Raji (cell line): ENCODE results near the gene GPC1.

Experiments used
- POLR2A ChIP-seq: IDR thresholded peaks from 2 replicates; pipeline ENCODE4 v1.6.1; 2011; ENCODE audit warnings: low read depth, low read length, control low read depth; ENCODE audit not compliant: insufficient read depth

Gene GPC1

DNA sequence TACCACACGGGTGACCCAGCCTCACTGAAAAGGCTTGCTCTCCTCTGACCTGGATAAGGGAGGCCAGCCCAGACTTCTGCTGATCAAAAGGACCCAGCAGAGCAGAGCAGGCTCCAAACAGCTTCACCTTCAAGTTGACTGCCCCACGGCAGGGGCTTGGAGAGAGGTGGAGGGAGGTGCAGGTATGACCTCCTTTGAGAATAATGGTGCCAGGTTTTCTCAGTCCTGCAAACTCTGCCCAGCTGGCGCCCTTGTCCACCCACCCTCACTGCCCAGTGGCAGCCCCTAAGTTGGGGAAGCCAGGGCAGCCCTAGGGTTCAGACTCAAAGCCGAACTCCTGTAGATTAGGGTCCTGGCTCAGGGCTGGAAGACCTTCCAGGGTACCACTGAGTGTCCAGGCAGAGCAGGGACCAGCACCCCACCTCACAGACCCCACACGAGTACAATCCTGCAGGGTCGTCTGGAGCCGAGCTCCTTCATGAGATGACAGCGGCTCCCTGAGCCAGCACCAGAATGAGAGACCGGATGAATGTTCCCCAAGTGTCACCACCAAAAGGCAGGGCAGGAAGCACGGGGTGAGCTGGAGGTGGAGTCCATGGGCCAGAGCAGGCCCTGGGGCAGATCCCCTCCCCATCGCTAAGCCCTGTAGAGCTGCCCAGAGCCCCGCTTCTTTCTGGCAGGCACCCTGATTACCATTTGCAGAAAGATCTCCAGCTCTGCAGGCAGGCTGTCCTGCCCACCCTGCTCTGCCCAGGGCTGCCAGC, 3.6 kb upstream of the GPC1 start:
- no peak for TF ChIP-seq POLR2A

DNA sequence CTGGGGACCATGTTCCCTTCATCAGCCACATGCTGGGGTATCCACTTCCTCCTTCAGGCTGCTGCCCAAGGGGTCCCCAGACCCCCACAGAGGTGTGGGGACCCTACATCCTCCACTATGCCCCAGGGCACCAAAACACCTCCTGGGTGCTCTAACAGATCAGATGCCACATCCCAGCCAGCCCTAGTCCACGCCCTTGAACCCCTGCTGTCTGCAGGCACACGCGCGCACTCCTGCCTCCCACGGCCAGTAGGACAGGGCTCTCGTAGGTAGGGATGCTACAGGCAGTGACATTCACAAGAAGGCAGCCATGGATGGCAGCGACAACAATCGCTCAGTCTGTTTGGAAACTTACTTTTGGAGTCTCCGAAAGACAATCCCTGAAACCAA, 3.0 kb upstream of the GPC1 start:
- no peak for TF ChIP-seq POLR2A

DNA sequence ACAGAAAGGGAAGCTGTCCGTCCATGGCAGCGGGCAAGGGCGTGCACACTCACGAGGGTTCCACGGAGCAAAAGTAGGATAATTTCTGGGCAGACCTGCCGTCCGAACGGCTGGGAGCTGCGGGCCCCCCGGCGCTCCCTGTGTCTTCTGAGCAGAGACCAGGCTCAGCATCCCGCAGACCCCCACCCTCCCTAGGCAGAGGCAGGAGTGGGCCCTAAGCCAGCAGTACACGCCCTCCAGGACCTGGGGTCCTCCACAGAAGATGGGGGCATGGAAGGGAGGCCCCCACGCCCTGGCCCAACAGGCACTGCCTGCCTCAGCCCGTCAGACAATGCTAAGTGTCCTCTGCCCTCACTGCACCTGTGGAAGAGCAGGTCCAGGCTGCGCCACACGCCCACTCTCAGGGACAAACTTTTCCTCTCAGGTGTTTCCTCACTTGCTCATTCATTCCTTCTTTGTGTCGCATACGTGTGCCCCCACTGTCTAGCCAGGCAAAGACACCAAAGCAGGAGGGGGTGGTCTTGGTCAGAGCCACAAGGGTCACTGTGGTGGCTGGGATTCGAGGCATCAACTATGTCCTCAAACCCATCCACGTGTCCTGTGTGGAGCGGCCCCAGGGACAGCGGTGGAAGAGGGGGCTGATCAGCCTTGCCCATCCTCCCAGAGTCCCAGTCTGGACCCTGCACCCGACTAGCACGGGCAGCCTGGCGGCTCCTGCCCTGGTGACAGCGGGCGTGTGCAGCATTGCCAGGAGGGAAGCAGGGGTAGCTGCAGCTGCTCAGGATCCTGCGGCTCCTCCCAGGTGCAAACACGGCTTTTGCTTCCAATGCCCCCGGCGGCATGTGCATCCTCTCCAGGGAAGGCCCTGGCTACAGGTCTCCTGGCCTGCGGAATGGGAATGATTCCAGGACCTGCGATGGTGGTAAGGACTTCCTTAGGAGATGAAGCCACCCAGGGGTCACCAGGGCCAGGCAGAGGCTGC, 2.4 kb upstream of the GPC1 start:
- TF ChIP-seq POLR2A: 0 out of 2 replicates have a peak, but pooled peaks have one; percentile 5

DNA sequence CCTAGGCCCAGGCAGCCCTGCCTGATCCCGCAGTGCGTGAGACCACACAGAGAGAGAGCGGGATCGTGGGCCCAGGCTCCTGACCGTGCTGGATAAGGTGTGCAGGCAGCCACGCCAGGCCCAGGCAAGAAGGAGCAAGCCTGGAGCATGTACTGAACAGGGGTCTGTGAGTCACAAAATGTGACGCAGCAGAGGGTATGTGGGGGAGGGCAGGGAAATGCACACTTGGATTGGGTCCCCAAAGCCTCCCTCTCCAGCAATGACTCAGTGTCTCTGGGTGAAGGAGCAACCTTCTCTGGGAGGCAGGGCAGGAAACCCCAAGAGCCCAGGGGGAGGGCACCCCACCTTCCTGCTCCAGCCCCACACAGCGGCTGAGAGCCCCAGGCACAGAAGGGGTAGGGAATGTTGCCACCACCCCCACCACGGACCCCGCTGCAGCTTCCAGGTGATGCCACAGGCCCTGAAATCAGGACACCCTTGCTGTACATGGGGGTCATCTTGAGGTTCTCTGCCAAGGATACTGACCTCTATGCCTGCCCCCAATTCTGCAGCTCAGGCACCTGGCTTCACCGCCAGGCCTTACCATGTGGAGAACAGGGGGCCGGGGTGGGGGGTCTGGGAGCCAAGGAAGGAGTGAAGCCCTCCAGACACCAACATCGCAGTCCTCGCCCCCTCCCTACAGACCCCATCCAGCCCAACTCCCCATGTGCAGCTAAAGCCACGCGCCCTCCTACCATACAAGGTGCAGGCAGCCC, 1.3 kb upstream of the GPC1 start:
- TF ChIP-seq POLR2A: no peak

DNA sequence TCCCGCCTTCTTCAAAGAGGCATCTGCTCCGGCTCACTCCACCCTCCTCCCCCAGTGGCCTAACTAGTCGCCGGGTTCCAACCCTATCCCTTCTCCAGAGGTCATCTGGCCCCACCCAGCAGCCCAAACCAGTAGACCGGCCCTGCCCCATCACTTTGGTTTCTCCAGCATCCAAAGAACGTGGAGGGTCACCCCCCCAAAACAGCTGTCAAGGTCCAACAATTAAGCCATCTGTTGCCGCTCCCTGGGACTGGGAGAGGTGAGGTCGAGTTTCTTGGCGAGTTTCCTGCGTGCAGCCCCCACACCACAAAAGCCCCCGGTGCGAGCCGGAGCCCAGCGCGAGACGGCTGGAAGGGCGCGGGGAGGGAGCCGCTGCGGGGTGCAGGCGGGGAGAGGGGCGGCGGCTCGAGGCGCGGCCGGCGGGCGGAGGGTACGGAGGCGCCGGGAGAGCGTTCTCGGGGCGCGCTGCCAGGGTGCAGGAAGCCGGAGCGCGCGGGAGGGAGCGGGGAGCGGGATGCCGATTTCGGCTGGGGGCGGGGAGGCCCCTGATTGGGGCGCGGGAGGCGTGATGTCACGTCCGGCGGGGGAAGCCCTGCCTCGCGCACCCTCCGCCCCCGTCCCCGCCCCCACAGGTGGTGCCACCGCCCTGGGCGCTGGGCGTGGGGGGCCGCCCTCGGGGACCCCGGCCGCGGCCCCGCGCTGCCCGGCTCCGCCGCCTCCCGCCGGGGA, 571 bp upstream of the GPC1 start:
- TF ChIP-seq POLR2A: peak; percentile 34; the same call in 1 of the 2 replicates

DNA sequence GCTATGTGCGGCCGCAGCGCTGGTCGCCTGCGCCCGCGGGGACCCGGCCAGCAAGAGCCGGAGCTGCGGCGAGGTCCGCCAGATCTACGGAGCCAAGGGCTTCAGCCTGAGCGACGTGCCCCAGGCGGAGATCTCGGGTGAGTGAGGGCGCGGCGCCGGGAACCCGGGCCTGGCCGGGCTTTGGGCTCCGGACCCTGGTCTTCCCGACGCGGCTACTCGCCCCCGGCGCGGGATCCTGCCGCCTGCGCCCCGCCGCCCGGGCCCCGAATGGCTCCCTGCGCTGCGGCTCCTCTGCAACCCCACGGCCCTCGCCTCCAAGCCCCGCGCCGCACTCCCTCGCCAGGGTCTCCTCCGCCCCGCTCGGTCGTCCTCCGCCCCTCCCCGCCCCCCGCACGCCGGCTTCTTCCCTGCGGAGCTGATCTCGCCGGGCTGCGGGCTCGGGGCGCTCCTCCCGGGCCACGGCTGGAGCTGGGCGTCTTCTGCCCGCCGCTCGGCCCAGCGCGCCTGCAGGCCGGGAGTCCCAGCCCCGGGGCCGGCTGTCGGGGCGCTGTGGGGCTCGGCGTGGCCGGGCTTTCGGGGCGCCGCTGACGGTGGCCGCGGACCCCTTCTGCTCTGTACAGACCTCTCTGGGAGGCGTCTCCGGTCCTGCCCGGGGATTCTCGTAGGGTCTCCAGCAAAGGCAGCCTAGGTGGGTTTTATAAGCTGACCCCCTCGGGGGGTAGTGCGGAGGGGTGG, 652 bp downstream of the GPC1 start:
- TF ChIP-seq POLR2A: no peak

DNA sequence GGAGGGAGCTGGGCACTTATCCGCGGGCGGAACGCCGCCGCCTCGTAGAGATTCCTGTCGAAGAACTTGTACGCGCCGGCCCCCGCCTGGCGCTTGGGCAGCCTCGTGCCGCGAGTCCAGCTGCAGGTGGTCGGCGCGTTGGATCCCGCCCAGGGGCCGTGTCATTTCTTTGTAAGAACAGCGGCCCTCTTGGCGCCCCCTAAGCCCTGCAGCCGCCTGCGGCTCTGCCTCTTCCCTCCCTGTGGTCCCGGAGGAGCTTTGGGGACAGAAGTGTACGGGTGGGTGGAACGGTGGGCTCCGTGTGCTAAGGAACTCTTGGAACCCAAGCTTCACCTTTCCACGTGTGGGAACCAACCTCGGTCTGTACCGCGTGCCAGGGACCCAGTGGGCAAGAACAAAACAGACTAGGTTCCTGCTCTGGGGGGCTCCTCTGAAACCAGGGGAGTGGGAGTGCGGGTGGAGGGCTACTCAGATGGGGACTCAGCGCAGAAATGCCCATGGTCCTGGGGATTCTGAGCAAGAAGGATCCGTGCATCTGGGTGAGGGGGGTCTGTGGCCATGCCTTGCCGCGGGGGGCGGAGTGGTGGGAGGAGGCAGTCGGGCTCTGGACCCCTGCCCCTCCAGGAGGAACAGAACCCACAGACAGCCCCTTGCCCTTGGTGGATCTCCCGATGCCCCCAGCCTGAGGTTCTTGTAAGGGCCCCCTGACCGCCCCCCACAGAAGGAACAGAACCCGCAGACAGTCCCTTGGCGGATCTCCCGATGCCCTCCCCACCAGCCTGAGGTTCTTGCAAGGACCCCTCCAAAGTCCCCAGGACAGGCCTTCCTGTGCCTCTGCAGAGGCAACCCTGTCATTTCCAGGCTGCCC, 1.5 kb downstream of the GPC1 start:
- no peak for TF ChIP-seq POLR2A

DNA sequence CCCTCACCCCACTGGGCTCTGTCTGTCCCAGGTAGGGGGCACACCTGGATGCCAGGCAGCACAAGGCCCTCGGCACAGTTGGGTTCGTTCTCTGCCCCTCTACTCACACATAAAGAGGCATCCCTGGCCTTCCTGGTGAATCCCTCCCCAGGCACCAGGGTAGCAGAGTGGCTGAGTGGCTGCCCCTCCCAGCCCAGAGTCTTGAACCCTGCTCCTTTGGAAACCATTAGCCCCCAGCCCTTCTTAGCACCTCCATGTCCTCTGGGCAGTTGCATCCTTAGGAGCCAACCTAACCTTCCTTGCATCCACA, 2.0 kb downstream of the GPC1 start:
- no peak for TF ChIP-seq POLR2A

DNA sequence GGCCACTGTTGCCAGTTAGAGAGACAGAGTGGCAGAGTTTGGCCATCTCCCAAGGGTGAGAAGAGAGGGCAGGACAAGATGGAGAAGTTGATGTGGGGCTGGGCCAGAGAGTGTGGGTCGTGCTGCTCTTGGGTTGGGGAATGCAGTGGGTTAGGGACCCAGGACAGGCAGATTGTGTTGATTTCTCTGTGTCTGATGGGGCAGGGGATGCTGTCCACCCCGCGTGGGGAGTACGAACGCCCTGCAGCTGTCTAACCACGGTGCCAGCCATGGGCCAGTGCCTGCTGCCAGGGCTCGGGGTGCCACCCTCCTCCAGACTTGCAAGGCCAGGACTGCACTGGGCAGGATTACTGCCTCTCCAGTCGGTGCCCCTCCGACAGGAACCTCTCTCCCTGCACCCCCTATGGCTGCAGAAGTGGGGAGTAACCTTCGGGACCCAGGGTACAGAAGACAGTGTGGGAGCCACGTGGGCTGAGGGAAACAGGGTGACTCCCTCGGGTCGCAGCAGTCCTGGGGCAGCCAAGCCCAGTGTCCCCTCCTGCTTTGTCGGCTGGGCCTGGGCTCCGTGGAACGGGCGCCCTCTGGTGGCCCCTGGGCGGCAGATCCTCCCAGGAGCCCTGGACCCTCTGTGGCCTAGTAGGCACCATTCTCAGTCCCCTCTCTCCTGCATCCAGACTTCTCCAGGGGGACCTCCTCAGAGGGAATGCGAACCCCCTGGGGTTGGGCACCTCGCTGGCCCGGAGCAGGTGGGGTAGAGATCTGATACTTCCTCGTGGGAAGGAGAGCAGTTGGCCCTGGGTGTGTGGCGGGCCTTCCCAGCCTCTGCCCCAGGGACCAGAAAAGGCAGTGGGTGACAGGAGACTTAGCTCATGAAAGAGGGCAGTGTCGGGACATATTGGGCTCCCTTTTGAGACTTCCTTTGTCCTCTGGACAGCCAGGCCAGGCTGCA, 2.7 kb downstream of the GPC1 start:
- no peak for TF ChIP-seq POLR2A

DNA sequence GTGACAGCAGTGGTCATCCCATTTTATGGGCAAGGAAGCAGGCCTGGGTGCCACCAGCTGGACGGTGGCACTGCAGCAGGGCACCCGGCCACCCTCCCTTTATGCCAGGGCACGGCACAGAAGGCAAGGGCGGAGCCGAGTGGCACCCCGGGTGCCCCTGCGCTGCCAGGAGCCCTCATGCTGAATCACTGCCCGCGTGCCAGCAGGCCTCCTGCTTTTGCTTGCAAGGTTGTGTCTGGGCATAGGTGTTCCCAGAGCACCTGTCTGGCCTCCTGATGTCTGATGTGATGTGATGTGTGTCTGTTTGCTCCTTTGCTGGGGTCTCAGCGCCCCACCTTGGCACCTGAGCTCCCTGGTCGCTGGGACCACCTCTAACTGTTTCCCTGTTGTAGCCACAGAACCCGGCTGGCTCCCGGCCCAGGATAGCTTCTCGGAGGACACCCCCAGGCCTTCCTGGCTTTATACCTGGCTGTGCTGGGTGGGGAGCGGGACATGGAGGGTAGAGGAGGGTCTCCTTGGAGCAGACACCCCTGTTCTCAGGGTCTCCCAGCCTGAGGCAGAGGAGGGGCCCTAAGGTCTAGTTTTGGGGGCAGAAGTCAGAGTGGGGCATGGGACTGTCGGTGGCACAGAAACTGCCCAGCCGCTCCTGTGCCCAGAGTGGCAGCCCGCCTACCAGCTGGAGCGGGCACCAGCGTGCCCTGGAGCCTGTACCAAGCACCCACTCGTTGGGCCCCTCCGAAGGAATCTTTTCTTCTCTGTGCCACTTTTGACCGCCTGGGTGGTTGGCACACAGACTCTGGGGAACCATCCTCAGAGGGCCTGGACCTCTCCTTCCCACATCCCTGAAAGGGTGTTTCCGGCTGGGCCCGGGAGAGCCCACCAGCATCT, 3.6 kb downstream of the GPC1 start:
- no peak for TF ChIP-seq POLR2A

DNA sequence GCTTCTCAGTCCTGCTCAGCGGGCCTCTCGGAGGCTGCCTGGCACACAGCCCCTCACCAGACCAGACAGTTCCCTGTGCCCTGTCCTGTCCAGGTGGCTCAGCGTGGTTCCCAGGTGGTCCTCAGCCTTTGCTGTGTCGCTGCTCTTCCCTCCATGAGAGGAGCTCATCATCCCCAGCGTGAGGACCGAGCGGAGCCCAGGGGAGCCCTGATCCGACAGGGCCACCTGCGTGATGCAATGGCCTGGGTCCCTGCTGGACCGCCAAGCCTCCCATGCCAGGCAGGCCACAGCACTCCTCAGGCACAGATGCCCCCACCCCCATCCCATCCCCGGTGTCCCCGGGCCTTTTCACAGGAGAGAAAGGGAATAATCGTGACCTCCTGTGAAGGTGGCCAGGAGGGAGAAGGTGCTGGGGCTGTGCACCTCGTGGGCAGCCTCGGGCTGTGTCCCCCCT, 4.3 kb downstream of the GPC1 start:
- no peak for TF ChIP-seq POLR2A
